PC-3 (cell line): ENCODE measurements around the gene PBX4.

Experiments used
- EZH2 ChIP-seq: fragments of 300-600 bp; sonication (generic); IDR thresholded peaks from one replicate; pipeline ENCODE4 v1.6.1; 2017; ENCODE audit warnings: antibody characterized with exemption, mild to moderate bottlenecking, low read length; ENCODE audit not compliant: unreplicated experiment
- EZH2phosphoT487 ChIP-seq: fragments of 300-600 bp; sonication (generic); IDR thresholded peaks from 2 replicates; pipeline ENCODE4 v1.6.1; 2018; ENCODE audit warnings: mild to moderate bottlenecking, antibody characterized with exemption, low read length, borderline replicate concordance
- TF ChIP-seq, protein P1 (sequence below): fragments of 300-600 bp; sonication (generic); conservative IDR thresholded peaks from 2 replicates; pipeline ENCODE4 v1.5.1; 2017; ENCODE audit warnings: antibody characterized with exemption, low read depth, mild to moderate bottlenecking, low read length

DNA sequence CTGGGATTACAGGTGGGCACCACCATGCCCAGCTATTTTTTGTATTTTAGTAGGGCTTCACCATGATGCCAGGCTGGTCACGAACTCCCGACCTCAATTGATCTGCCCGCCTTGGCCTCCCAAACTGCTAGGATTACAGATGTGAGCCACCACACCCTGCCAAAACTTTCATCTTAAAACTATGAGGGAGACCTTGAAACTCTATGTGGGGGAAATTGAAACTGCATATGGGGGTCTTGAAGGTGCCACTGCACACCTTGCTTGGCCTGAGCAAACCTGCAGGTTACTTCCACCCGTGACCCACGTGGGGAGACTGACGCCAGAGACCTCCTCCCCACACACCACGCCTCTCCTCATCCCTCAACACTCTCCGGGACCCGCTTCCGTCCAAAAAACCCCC, 64.8 kb downstream of the PBX4 start:
- TF ChIP-seq, protein P1, sequence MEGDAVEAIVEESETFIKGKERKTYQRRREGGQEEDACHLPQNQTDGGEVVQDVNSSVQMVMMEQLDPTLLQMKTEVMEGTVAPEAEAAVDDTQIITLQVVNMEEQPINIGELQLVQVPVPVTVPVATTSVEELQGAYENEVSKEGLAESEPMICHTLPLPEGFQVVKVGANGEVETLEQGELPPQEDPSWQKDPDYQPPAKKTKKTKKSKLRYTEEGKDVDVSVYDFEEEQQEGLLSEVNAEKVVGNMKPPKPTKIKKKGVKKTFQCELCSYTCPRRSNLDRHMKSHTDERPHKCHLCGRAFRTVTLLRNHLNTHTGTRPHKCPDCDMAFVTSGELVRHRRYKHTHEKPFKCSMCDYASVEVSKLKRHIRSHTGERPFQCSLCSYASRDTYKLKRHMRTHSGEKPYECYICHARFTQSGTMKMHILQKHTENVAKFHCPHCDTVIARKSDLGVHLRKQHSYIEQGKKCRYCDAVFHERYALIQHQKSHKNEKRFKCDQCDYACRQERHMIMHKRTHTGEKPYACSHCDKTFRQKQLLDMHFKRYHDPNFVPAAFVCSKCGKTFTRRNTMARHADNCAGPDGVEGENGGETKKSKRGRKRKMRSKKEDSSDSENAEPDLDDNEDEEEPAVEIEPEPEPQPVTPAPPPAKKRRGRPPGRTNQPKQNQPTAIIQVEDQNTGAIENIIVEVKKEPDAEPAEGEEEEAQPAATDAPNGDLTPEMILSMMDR: no peak
- no peak for TF ChIP-seq EZH2phosphoT487
- TF ChIP-seq EZH2: no peak
